Raji (cell line): ENCODE data around the gene IFT80.
A peak's percentile ranks its signal among the peaks of the same experiment; 100 is the strongest.

Source experiments
- POLR2A ChIP-seq: IDR thresholded peaks from 2 replicates; pipeline ENCODE4 v1.6.1; 2011; ENCODE audit warnings: low read depth, low read length, control low read depth; ENCODE audit not compliant: insufficient read depth

The IFT80 gene

DNA sequence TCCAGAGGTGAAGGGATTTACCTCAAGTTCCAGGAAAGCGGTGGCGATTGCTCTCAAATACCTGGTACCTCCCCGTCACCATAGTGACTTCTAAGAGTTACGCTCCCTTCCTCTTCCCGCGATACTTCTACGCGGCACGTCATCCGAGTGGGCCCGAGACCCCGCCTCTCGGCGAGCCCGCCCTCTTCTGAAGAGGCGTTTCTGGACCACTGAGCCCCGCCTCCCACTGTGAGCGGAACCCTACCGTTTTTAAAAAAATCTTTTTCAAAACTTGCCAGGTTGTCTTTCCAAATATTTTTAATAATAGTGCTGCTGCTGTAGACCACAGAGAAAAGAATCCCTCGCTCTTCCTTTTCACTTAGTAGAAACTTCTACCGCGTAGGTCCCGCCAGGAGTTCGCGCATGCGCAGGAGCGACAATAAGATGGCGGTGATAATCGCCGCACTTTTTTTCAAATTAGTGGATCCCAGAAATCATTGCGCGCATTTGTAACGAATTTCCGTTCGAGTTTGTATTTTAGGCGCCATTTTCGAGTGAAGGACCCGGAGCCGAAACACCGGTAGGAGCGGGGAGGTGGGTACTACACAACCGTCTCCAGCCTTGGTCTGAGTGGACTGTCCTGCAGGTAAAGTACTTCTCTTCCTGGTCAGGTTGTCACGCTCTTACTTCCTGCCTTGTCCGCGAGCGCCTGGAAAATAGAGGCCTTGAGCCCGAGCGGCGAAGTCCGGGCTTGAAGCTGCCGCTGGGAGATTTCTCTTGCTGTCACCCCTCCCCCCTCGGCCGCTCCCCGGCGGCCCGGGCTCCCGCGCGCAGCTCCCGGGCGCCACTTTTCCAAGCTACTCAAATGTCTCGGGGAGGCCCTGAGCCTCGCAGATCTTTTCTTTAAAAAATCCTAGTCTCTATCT, at the start of gene IFT80, which contains the start of gene SMC4:
Gene IFT80 (minus strand): TSS at position 101 of the 905 bp plus-strand sequence. CDS start 14,625 bp downstream, outside the sequence.
Gene SMC4 (plus strand): TSS at position 526 of the 905 bp plus-strand sequence. CDS start 1,177 bp downstream, outside the sequence.
- peak; percentile 88 for TF ChIP-seq POLR2A

DNA sequence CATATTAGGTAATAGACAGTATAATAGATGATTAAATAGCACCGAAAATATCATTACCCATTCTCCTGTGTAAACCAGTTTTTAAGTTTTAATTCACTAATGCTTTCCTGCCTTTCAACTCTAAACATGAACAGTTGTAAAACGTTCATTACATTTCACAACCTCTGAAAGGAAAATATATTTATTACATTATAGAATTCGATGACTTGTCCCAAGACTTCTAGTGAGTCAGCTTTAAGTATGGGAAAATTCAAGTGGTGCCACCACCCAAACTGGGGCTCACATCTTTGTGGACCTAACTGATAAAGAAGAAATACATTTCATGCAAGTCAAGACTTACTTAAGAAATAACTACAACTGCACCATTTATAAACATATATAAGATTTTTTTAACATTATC, 48.5 kb upstream of the IFT80 start:
- TF ChIP-seq POLR2A = no peak

DNA sequence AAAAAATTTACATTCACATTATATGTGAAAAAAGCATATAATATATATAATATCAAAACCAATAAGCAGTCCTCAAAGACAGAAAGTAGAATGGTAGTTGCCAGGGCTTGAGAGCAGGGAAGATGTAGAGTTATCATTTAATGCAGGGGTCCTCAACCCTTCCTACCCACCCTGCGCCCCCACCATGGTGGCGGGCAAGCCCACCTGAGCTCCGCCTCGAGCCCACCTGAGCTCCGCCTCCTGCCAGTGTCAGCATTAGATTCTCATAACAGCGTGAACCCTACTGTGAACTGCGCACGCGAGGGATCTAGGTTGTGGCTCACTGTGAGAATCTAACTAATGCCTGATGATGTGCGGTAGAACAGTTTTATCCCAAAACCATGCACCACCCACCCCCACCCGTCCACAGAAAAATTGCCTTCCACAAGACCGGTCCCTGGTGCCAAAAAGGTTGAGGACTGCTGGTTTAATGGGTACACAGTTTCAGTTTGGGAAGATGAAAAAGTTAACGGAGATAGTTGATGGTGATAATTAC, 47.6 kb upstream of the IFT80 start:
- no peak for TF ChIP-seq POLR2A

DNA sequence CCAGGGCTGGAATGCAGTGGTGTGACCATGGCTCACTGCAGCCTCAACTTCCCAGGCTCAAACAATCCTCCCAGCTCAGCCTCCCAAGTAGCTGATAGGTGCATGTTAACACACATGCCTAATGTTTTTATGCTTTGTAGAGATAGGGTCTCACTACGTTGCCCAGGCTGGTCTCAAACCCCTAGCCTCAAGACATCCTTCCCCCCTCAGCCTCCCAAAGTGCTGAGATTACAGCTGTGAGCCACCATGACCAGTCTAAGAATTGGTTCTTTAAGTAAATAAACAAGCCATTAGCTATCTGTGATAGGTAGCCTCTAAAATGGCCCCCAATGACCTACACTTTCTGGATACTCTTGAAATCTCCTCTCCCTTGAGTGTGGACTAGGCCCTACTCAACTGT, 46.8 kb upstream of the IFT80 start:
- TF ChIP-seq POLR2A = no peak

DNA sequence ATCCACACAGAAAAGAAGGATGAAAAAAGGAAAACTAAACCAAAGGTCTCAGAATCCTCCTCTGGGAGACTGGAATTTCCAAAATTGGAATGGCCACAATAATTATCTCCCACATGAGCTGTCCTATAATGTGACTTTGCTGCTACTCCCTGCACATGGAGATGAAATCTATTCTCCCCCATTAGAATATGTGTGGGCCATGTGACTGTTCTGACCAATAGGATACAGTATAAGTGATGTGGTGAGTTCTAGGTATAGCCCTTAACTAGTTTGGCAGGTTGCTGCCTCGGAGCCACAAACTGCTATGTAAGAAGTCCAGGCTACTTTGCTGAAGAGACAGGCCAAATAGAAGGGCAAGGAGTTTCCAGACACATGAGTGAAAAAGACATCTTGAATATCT, 45.4 kb upstream of the IFT80 start:
- no peak for TF ChIP-seq POLR2A

DNA sequence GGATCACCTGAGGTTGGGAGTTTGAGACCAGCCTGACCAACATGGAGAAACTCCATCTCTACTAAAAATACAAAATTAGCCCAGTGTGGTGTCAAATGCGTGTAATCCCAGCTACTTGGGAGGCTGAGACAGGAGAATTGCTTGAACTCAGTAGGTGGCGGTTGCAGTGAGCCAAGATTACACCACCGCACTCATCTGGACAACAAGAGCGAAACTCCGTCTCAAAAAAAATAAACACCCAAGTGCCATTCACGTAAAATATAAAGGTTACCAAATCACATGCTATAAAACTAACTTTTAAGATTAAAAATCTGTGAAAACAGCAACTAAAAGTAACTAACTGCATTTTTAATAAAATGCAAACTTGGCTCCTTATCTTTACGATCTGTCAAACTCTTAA, 41.7 kb upstream of the IFT80 start:
- TF ChIP-seq POLR2A = no peak

DNA sequence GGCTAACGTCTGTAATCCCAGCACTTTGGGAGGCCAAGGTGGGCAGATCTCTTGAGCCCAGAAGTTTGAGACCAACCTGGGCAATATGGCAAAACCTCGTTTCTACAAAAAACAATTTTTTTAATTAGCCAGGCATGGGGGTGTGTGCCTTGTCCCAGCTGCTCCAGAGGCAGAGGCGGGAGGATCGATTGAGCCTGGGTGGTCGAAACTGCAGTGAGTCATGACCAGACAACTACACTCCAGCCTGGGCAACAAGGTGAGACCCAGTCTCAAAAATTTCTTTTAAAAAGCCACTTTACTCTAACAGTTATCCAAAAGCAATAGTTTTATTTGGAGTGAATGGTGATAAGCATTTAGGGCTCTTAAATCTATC, 38.0 kb upstream of the IFT80 start:
- TF ChIP-seq POLR2A = no peak

DNA sequence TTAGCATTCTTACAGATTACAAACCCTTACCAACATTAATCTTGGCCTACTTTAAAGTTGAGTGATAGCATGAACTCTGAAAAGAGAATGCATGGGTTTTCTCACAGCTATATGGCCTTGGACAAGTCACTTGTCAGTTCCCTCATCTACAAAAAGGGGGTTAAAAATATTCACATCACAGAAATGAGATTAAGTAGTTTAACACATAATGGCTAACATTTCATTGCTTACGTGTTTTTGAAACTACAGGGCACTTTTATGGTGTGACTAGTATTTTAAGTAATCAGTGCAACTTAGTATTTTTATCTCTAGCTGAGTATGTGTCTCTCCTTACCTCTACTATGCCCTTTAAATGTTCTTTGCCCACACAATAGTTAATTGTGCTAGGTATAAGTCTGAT, 36.7 kb upstream of the IFT80 start:
- no peak for TF ChIP-seq POLR2A

DNA sequence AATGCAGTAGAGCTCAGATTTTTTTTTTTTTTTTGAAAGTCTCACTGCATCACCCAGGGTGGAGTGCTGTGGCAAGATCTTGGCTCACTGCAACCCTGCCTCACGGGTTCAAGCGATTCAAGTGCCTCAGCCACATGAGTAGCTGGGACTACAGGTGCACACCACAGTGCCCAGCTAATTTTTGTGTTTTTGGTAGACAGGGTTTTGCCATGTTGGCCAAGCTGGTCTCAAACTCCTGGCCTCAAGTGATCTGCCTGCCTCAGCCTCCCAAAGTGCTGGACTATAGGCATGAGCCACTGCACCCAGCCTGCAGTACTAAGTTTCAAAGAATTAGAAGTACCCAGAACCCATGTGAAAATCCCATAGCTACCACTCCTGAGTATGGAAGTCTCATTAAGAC, 36.1 kb upstream of the IFT80 start:
- no peak for TF ChIP-seq POLR2A

DNA sequence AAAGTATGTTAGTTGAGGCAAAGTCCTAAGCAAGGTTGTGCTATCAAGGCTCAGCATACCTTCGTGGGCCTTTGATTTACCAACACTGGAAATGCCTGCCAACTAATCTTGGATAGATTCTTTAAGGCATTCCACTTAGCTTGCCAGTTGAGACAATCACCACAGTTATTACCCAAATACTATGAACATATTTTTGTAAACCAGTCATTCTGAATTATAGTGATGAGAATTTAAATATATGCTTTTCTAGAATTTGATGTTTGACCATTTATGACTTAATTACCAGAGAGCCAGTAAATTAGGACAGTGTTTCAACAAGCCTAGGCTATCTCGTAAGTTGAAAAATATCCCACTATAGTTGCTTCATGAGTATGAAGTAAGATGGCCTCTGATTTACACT, 35.0 kb upstream of the IFT80 start:
- no peak for TF ChIP-seq POLR2A

DNA sequence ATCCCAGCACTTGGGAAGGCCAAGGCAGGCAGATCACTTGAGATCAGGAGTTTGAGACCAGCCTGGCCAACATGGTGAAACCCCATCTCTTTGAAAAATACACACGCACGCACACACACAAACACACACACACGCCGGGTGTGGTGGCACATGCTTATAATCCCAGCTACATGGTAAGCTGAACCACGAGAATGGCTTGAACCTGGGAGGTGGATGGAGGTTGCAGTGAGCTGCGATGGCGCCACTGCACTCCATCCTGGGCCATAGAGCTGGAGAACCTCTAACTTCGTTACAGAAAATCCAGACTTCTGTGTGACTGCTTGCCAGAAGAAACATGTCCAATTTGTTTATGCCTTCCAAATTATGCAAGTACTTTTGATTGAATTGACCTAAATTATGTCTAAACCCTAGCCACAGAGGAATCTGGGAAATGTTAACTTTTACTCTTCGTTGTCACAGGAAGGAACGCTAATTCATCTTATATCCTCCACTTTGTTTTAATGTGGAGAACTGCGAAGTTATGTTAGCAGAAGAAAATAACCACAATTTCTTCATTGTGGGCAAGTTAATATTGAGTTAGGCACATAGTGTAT, 28.9 kb upstream of the IFT80 start:
- TF ChIP-seq POLR2A = no peak

DNA sequence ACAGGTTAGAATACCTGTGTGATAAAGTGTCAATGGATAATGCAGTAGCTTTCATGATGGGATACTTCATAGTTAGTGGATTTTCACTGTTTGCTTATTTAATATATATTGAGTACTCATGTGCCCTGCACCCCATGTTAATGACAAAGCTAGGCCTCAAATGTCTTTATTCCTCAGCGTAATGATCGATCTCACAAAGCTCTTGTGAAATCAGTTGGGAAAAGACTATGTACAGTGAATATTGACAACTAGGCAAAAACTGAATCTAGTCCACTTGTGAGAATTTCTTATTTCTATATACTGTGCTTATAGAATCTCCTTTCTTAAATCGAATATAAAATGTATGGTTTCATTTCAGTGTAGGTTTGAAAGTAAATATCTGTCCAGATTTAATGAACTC, 18.3 kb upstream of the IFT80 start:
- TF ChIP-seq POLR2A = no peak

DNA sequence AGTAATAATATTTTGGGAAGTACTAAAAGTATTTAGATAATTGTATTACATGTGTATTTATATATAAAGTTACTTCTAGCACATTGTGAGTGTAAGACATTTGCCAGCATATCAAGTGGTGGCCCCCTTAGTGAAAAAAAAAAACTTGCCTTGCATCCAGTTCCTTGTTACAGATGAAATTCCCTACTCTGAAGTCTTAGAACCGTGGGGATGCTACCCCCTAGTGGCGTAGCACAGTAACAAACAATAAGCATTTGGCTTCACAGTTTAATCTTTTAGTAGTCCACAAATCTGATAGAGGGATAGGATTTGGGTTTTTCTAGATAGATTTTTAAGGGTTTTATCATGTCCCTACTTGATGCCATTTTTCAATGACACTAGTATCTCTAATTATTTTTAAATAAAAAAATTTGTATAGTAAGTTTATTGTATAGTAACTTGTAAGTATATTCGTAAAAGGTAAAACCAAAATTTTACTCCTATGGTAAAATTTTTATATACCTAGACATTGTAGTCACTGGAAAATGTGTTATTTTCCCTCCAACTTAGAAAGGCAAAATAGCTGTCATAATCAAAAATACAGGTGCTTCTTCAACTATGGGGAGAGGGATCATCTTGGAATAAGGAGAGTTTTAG, 14.7 kb upstream of the IFT80 start:
- no peak for TF ChIP-seq POLR2A

DNA sequence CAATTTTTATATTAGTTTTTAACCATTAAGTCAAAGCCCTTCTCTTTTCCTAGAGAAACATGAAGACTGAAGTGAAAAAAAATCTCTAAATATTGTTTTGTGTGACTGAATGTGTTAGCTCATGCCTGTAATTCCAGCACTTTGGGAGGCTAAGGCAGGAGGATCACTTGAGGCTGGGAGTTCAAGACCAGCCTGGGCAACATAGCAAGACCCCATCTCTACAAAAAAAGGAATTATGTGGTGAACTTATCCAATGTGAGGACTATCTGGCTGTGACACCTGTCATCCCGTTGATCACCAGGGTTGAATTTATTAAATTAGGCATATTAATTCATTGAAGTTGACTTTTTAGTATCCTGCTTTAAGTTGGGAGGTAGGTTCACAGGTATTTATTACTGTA, 13.5 kb upstream of the IFT80 start:
- TF ChIP-seq POLR2A = no peak

DNA sequence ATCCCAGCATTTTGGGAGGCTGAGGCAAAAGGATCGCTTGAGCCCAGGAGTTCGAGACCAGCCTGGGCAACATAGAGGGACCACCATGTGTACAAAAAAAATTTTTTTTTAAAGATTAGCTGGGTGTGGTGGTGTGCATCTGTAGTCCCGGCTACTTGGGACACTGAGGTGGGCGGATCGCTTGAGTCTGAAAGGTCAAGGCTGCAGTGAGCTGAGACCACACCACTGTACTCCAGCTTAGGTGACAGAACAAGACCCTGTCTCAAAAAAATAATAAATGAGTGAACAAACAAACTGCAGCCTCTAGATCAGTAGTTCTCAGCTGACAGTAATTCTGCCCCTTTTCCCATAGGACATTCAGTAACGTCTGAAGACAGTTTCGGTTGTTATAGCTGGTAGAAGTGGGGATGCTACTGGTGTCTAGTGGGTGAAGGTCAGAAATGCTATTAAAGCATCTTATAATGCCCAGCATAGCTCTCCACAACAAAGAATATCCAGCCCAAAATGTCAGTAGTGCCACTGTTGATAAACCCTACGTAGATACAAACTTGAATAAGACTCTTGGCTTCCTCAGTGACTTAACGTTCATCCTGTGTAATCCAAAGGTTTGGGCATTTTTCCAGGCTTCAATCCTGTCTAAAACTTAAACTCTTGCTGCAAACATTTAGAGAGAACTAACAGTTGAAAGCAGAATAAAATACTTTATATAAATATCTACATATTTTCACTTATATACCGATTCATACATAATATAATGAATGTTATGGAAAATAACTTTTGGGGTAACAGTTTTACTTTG, 11.0 kb upstream of the IFT80 start:
- TF ChIP-seq POLR2A = no peak

DNA sequence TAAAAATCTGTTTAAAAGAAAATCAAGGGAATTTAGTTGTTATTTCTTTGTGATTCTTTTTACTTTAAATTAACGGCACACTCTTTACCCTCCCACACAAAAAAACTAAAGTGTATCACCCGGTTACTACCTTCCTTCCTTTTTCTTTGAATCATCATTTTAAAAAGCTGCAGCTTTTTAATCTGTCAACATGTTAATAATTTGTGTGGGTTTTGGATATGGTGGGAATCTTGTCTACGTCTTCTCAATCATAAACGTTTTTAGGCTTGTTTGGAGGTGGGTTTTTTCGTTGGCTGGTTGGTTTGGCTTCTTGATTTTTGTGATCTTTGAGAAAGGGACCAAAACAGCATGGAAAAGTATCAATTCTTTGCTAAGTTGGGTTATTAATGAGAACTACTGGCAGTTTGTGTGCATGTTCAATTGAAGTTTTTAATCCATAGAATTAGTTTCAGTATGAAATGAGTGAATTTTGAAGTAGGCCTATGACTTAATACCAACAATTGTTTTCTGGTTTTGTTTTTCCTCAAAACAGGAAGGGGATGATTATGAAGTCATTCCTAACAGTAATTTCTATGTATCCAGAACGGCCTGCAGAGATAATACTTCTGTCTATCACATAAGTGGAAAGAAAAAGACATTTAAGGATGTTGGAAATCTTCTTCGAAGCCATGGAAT, 4.9 kb upstream of the IFT80 start:
- no peak for TF ChIP-seq POLR2A
